T-helper 17 cell (primary cell): Measurements from ENCODE around the gene SLIT3. TPM values are rescaled to one million over a fixed set of nuclear protein-coding genes. Genes with fewer than 3 reads are reported as not detected.

ENCODE experiments used
- ATAC-seq: fragments of 150-1000 bp; cut with Tn5 transposase; 2 replicates; pipeline ENCODE4 v1.10.0; 2021; ENCODE audit warnings: mild to moderate bottlenecking, moderate library complexity
- DNase-seq, 3 donors: peaks; one replicate each; pipeline versions ENCODE4 v3.0.0 to v3.0.0-alpha.2; 2020 to 2021
- H3K9me3 ChIP-seq: one replicate; pipeline ENCODE4 v1.7.0; 2013; ENCODE audit warnings: low read length, mild to moderate bottlenecking; ENCODE audit not compliant: control insufficient read depth, poor library complexity, severe bottlenecking
- H3K27ac Mint-ChIP-seq: one replicate; pipeline ENCODE4 v1.8.0; 2022; ENCODE audit warnings: mild to moderate bottlenecking, moderate library complexity, mixed read lengths
- H3K27me3 Mint-ChIP-seq: one replicate; pipeline ENCODE4 v1.8.0; 2022; ENCODE audit warnings: mixed read lengths
- H3K36me3 Mint-ChIP-seq: one replicate; pipeline ENCODE4 v1.8.0; 2022; ENCODE audit warnings: low read depth, mixed read lengths
- H3K4me1 Mint-ChIP-seq: one replicate; pipeline ENCODE4 v1.8.0; 2022; ENCODE audit warnings: mild to moderate bottlenecking, mixed read lengths
- H3K4me3 Mint-ChIP-seq: one replicate; pipeline ENCODE4 v1.8.0; 2022; ENCODE audit warnings: mild to moderate bottlenecking, moderate library complexity, mixed read lengths
- total RNA-seq, 4 donors: library from RNA in 2 of 4; stranded (reverse) in 2 of 4; gene quantifications; one replicate each; pipeline ENCODE4 v1.2.3 and lab custom pipeline; 2022 to 2026

SLIT3 gene
- total RNA-seq, 2 donors from 2014 or later, result not detected

- Mint-ChIP-seq H3K4me3 (no peak overlapping the region), H3K27me3 (peaks cover 20% of the 10 kb centered on the region), H3K27ac (no peak overlapping the region), H3K4me1 (no peaks in the 10 kb centered on the region), H3K36me3 (no peaks in the 10 kb centered on the region)
- DNase-seq, result no peak
- ATAC-seq, result no peak
- H3K9me3 ChIP-seq, result no peaks in the 10 kb centered on the region
These were observed 199.0 kb downstream of the SLIT3 start for GRCh38 chr5:169101966-169102365.

- Mint-ChIP-seq H3K36me3 (no peaks in the 10 kb centered on the region), H3K27me3 (peaks cover 25% of the 10 kb centered on the region), H3K4me1 (no peaks in the 10 kb centered on the region), H3K4me3 (no peak overlapping the region), H3K27ac (no peak overlapping the region)
- ATAC-seq, result no peak
- no peaks in the 10 kb centered on the region for H3K9me3 ChIP-seq
- DNase-seq, result no peak
These were observed 200.2 kb downstream of the SLIT3 start for GRCh38 chr5:169100735-169101075.

GRCh38 chr5:169099801-169100734 is 200.9 kb downstream of the SLIT3 start:
- DNase-seq, result no peak
- Mint-ChIP-seq H3K4me1 (no peaks in the 10 kb centered on the region), H3K36me3 (no peaks in the 10 kb centered on the region)

GRCh38 chr5:169098331-169099121 is 202.4 kb downstream of the SLIT3 start:
- Mint-ChIP-seq H3K27me3 (peaks cover 26% of the 10 kb centered on the region), H3K36me3 (no peaks in the 10 kb centered on the region), H3K4me3 (no peak overlapping the region), H3K27ac (no peak overlapping the region), H3K4me1 (no peaks in the 10 kb centered on the region)
- no peaks in the 10 kb centered on the region for H3K9me3 ChIP-seq
- no peak for DNase-seq
- no peak for ATAC-seq

More at GRCh38 chr5:169099801-169100734, 200.9 kb downstream of the SLIT3 start:
- no peaks in the 10 kb centered on the region for H3K9me3 ChIP-seq
- Mint-ChIP-seq H3K27ac (no peak overlapping the region), H3K27me3 (peaks cover 25% of the 10 kb centered on the region), H3K4me3 (no peak overlapping the region)
- ATAC-seq, result no peak

- Mint-ChIP-seq H3K36me3 (no peaks in the 10 kb centered on the region), H3K27me3 (peaks cover 26% of the 10 kb centered on the region), H3K4me3 (no peak overlapping the region), H3K27ac (no peak overlapping the region), H3K4me1 (no peaks in the 10 kb centered on the region)
- no peaks in the 10 kb centered on the region for H3K9me3 ChIP-seq
- DNase-seq (no peak), ATAC-seq (no peak)
These were observed 203.3 kb downstream of the SLIT3 start for GRCh38 chr5:169097374-169098326.

- no peaks in the 10 kb centered on the region for H3K9me3 ChIP-seq
- DNase-seq, result no peak
- no peak overlapping the region for H3K27ac Mint-ChIP-seq
- H3K4me3 Mint-ChIP-seq, result no peak overlapping the region
- H3K36me3 Mint-ChIP-seq, result no peaks in the 10 kb centered on the region
- peaks cover 26% of the 10 kb centered on the region for H3K27me3 Mint-ChIP-seq
- no peaks in the 10 kb centered on the region for H3K4me1 Mint-ChIP-seq
- no peak for ATAC-seq
These were observed 205.0 kb downstream of the SLIT3 start for GRCh38 chr5:169095976-169096375.

- no peak for ATAC-seq
- H3K4me1 Mint-ChIP-seq, result no peaks in the 10 kb centered on the region
These were observed 205.5 kb downstream of the SLIT3 start for GRCh38 chr5:169095410-169095960.

GRCh38 chr5:169094586-169095409 is 206.1 kb downstream of the SLIT3 start:
- no peaks in the 10 kb centered on the region for H3K9me3 ChIP-seq
- H3K4me3 Mint-ChIP-seq, result no peak overlapping the region
- no peaks in the 10 kb centered on the region for H3K4me1 Mint-ChIP-seq
- H3K27me3 Mint-ChIP-seq, result peaks cover 22% of the 10 kb centered on the region
- ATAC-seq, result no peak
- no peaks in the 10 kb centered on the region for H3K36me3 Mint-ChIP-seq
- H3K27ac Mint-ChIP-seq, result no peak overlapping the region
- no peak for DNase-seq

More at GRCh38 chr5:169095410-169095960, 205.5 kb downstream of the SLIT3 start:
- Mint-ChIP-seq H3K4me3 (no peak overlapping the region), H3K36me3 (no peaks in the 10 kb centered on the region), H3K27me3 (peaks cover 26% of the 10 kb centered on the region), H3K27ac (no peak overlapping the region)
- no peak for DNase-seq
- no peaks in the 10 kb centered on the region for H3K9me3 ChIP-seq

GRCh38 chr5:169091396-169091980 is 209.5 kb downstream of the SLIT3 start:
- no peak for ATAC-seq
- H3K27me3 Mint-ChIP-seq, result peaks cover 8% of the 10 kb centered on the region
- no peaks in the 10 kb centered on the region for H3K36me3 Mint-ChIP-seq
- no peak overlapping the region for H3K4me3 Mint-ChIP-seq
- no peak overlapping the region for H3K27ac Mint-ChIP-seq
- DNase-seq, result no peak
- H3K4me1 Mint-ChIP-seq, result no peaks in the 10 kb centered on the region
- H3K9me3 ChIP-seq, result no peaks in the 10 kb centered on the region

GRCh38 chr5:169089343-169089742 is 211.6 kb downstream of the SLIT3 start:
- no peaks in the 10 kb centered on the region for H3K4me1 Mint-ChIP-seq
- no peak for ATAC-seq

GRCh38 chr5:169088028-169088725 is 212.8 kb downstream of the SLIT3 start:
- H3K27ac Mint-ChIP-seq, result no peak overlapping the region
- no peaks in the 10 kb centered on the region for H3K36me3 Mint-ChIP-seq
- no peaks in the 10 kb centered on the region for H3K9me3 ChIP-seq
- no peak for DNase-seq
- H3K4me1 Mint-ChIP-seq, result peaks cover 2% of the 10 kb centered on the region
- H3K27me3 Mint-ChIP-seq, result no peaks in the 10 kb centered on the region
- no peak overlapping the region for H3K4me3 Mint-ChIP-seq
- no peak for ATAC-seq

More at GRCh38 chr5:169089343-169089742, 211.6 kb downstream of the SLIT3 start:
- H3K27me3 Mint-ChIP-seq, result no peaks in the 10 kb centered on the region
- no peaks in the 10 kb centered on the region for H3K36me3 Mint-ChIP-seq
- H3K9me3 ChIP-seq, result no peaks in the 10 kb centered on the region
- no peak for DNase-seq
- no peak overlapping the region for H3K4me3 Mint-ChIP-seq
- H3K27ac Mint-ChIP-seq, result no peak overlapping the region
